Measurements from ENCODE around the gene KIAA0232. TPM values are rescaled to one million over a fixed set of nuclear protein-coding genes. Genes with fewer than 3 reads are reported as not detected.

KIAA0232 gene
- total RNA-seq, 1 donor from 2014 or later: 32.1 TPM

- DNase-seq (ENCODE audit: low read depth): no peak
- TF ChIP-seq, protein P1, sequence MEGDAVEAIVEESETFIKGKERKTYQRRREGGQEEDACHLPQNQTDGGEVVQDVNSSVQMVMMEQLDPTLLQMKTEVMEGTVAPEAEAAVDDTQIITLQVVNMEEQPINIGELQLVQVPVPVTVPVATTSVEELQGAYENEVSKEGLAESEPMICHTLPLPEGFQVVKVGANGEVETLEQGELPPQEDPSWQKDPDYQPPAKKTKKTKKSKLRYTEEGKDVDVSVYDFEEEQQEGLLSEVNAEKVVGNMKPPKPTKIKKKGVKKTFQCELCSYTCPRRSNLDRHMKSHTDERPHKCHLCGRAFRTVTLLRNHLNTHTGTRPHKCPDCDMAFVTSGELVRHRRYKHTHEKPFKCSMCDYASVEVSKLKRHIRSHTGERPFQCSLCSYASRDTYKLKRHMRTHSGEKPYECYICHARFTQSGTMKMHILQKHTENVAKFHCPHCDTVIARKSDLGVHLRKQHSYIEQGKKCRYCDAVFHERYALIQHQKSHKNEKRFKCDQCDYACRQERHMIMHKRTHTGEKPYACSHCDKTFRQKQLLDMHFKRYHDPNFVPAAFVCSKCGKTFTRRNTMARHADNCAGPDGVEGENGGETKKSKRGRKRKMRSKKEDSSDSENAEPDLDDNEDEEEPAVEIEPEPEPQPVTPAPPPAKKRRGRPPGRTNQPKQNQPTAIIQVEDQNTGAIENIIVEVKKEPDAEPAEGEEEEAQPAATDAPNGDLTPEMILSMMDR (IDR thresholded peaks at IDR 0.05; ENCODE audit: insufficient read depth, low read length, poor library complexity, severe bottlenecking): no peak
- Histone ChIP-seq H3K4me3 (ENCODE audit: low read depth, low read length) (no peak overlapping the region), H3K27me3 (ENCODE audit: control insufficient read depth, insufficient read depth, low read length) (no peaks in the 10 kb centered on the region), H3K36me3 (ENCODE audit: control insufficient read depth, insufficient read depth, low read length) (no peaks in the 10 kb centered on the region)
Measured at GRCh38 chr4:6749340-6750171, 33.0 kb upstream of the KIAA0232 start.

DNA sequence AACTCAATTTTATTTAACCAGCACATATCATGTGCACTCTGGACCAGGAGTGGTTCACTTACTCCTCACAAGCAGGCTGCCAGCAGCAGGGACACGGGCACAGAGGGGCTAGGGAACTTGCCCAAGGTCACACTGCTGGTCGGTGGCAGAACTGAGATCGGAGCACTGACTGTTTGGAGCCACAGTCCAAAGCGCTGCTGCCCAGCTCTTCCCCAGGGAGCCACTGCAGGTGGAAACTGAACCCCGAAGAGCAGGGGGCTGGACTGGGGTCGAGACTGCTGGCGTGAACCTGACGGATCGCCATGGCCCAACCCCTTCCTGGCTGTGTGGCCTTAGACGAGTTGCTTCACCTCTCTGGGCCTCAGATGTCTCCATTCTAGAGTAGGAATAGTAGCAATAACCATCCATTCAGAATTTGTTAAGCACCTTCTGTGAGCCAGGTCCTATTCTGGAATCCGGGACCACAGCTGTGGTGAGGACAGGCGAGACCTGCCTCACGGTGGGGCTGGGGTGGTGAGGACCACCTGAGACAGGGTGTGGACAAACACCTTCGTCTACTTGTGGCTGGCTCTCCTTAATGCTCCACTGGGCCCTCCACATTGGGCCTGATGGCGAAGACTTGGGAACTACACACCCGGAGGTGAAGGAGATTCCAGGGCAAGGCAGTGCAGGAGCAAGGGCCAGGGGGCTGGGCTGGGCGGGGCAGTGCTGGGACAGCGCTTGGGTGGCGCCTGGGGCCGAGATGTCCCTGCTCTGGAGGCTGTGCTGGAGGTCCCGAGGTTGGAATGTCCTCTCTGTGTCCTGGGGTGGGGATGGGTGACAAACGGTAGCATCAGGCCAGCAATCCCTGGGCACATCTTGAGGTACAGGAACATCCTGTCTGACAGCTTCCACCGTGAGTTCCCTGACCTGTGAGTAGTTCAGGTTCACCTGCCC is 32.0 kb upstream of the KIAA0232 start:
- DNase-seq (ENCODE audit: low read depth): no peak
- TF ChIP-seq, protein P1 (IDR thresholded peaks at IDR 0.05; ENCODE audit: insufficient read depth, low read length, poor library complexity, severe bottlenecking): no peak
- Histone ChIP-seq H3K36me3 (ENCODE audit: control insufficient read depth, insufficient read depth, low read length) (no peaks in the 10 kb centered on the region), H3K27me3 (ENCODE audit: control insufficient read depth, insufficient read depth, low read length) (no peaks in the 10 kb centered on the region), H3K4me3 (ENCODE audit: low read depth, low read length) (no peak overlapping the region)

- Histone ChIP-seq H3K36me3 (ENCODE audit: control insufficient read depth, insufficient read depth, low read length) (no peaks in the 10 kb centered on the region), H3K4me3 (ENCODE audit: low read depth, low read length) (no peak overlapping the region), H3K27me3 (ENCODE audit: control insufficient read depth, insufficient read depth, low read length) (no peaks in the 10 kb centered on the region)
- TF ChIP-seq, protein P1 (IDR thresholded peaks at IDR 0.05; ENCODE audit: insufficient read depth, low read length, poor library complexity, severe bottlenecking): no peak
- no peak for DNase-seq (ENCODE audit: low read depth)
Measured at GRCh38 chr4:6751611-6752485, 30.7 kb upstream of the KIAA0232 start.

DNA sequence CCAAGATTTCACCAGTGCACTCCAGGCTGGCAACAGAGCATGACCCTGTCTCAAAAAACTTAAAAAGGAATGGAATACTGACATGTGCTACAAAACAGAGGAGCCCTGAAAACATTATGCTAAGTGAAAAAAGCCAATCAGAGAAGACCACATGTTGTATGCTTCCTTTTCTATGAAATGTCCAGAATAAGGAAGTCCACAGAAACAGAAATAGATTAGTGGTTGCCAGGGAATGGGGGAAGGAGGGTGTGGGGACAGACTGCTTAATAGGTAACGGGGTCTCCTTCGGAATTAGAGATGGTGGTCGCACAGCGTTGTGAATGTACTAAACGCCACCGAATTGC is 30.1 kb upstream of the KIAA0232 start:
- TF ChIP-seq, protein P1 (IDR thresholded peaks at IDR 0.05; ENCODE audit: insufficient read depth, low read length, poor library complexity, severe bottlenecking): no peak
- no peak overlapping the region for H3K4me3 ChIP-seq (ENCODE audit: low read depth, low read length)
- DNase-seq (ENCODE audit: low read depth): no peak

DNA sequence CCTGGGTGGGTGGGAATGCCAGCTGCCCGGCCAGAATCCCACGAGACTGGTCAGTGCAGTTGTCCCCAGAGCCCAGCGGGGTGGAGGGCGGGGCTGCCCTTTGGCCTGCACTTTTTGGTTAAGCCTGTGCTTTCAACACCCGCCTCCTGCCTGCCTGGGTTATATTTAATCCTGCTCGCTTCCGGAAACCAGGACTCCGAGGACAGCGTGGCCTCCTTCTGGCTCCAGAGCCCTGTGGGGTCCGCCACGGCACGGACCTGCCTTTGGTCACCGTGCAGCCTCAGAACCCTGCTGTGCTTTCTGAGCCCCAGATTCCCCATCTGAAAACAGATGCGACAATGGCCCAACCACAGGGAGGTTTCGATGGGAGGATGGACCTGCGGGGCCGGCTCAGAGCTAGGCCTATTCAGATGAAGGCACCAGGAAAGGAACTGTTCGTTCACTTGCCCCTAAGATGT is 29.4 kb upstream of the KIAA0232 start:
- TF ChIP-seq, protein P1 (IDR thresholded peaks at IDR 0.05; ENCODE audit: insufficient read depth, low read length, poor library complexity, severe bottlenecking): no peak
- no peak for DNase-seq (ENCODE audit: low read depth)
- H3K4me3 ChIP-seq (ENCODE audit: low read depth, low read length): no peak overlapping the region
- no peaks in the 10 kb centered on the region for H3K27me3 ChIP-seq (ENCODE audit: control insufficient read depth, insufficient read depth, low read length)
- H3K36me3 ChIP-seq (ENCODE audit: control insufficient read depth, insufficient read depth, low read length): no peaks in the 10 kb centered on the region

More for the DNA sequence above, 30.1 kb upstream of the KIAA0232 start:
- no peaks in the 10 kb centered on the region for H3K36me3 ChIP-seq (ENCODE audit: control insufficient read depth, insufficient read depth, low read length)
- H3K27me3 ChIP-seq (ENCODE audit: control insufficient read depth, insufficient read depth, low read length): no peaks in the 10 kb centered on the region

Measured in kidney epithelial cell (primary cell).